ENCODE measurements around the gene TUT1.
"Not testable (repeated sequence)": the region's sequence is repeated elsewhere in the genome, so short reads cannot be mapped to it uniquely, and the experiment has no call there.

Gene TUT1

GRCh38 chr11:62604460-62605120 is 13.3 kb upstream of the TUT1 start:
- no peak for DNase-seq

- no peak for DNase-seq
Observed at GRCh38 chr11:62603776-62604299, 12.5 kb upstream of the TUT1 start.

GRCh38 chr11:62603072-62603408 is 11.7 kb upstream of the TUT1 start:
- no peak for DNase-seq

GRCh38 chr11:62602141-62603071 is 11.1 kb upstream of the TUT1 start:
- no peak for DNase-seq

- DNase-seq = peak; percentile 96
Observed at GRCh38 chr11:62601372-62602140, 10.2 kb upstream of the TUT1 start, which contains the start of gene MTA2. Gene MTA2, minus strand, starts transcription at chr11:62601865. Its CDS starts 415 bp downstream, at chr11:62601450.

- DNase-seq = no peak
Observed at GRCh38 chr11:62601122-62601371, 9.7 kb upstream of the TUT1 start.

- DNase-seq = no peak
Observed at GRCh38 chr11:62600367-62601121, 9.2 kb upstream of the TUT1 start.

GRCh38 chr11:62599901-62600300 is 8.6 kb upstream of the TUT1 start:
- DNase-seq = no peak

- peak; percentile 95 to 97 for DNase-seq
Observed at GRCh38 chr11:62599069-62599696, 7.9 kb upstream of the TUT1 start.

GRCh38 chr11:62595124-62595523 is 3.8 kb upstream of the TUT1 start:
- DNase-seq = no peak

GRCh38 chr11:62593434-62594044 is 2.2 kb upstream of the TUT1 start:
- DNase-seq = peak; percentile 42 to 68

GRCh38 chr11:62592989-62593421 is 1.7 kb upstream of the TUT1 start:
- no peak for DNase-seq

GRCh38 chr11:62592146-62592815 is 958 bp upstream of the TUT1 start:
- DNase-seq = no peak

GRCh38 chr11:62588966-62589637 is 2.2 kb downstream of the TUT1 start:
- no peak for DNase-seq

- DNase-seq = not testable (repeated sequence)
Observed at GRCh38 chr11:62585356-62585755, 6.0 kb downstream of the TUT1 start.

- not testable (repeated sequence) for DNase-seq
Observed at GRCh38 chr11:62581735-62582134, 9.6 kb downstream of the TUT1 start.

GRCh38 chr11:62580959-62581715 is 10.2 kb downstream of the TUT1 start:
- no peak for DNase-seq

- no peak for DNase-seq
Observed at GRCh38 chr11:62579252-62579651, 12.1 kb downstream of the TUT1 start.

GRCh38 chr11:62578541-62578940 is 12.8 kb downstream of the TUT1 start:
- no peak for DNase-seq
